DOHH2 (cell line): ENCODE data around the gene CDKAL1.

Experiments
- EZH2phosphoT487 ChIP-seq: fragments of 200-600 bp; sonication (generic); IDR thresholded peaks from 2 replicates; pipeline ENCODE4 v1.6.1; 2017; ENCODE audit warnings: borderline replicate concordance, mild to moderate bottlenecking, antibody characterized with exemption, low read length, moderate library complexity, mixed read lengths
- TF ChIP-seq, protein P1 (sequence below): fragments of 200-600 bp; sonication (generic); IDR thresholded peaks from one replicate; pipeline ENCODE4 v1.5.1; 2014; ENCODE audit warnings: antibody characterized with exemption, mild to moderate bottlenecking, low read depth, low read length; ENCODE audit not compliant: poor library complexity, severe bottlenecking

GRCh38 chr6:20810727-20811108, 276.5 kb downstream of the CDKAL1 start:
- TF ChIP-seq, protein P1, sequence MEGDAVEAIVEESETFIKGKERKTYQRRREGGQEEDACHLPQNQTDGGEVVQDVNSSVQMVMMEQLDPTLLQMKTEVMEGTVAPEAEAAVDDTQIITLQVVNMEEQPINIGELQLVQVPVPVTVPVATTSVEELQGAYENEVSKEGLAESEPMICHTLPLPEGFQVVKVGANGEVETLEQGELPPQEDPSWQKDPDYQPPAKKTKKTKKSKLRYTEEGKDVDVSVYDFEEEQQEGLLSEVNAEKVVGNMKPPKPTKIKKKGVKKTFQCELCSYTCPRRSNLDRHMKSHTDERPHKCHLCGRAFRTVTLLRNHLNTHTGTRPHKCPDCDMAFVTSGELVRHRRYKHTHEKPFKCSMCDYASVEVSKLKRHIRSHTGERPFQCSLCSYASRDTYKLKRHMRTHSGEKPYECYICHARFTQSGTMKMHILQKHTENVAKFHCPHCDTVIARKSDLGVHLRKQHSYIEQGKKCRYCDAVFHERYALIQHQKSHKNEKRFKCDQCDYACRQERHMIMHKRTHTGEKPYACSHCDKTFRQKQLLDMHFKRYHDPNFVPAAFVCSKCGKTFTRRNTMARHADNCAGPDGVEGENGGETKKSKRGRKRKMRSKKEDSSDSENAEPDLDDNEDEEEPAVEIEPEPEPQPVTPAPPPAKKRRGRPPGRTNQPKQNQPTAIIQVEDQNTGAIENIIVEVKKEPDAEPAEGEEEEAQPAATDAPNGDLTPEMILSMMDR = no peak
- TF ChIP-seq EZH2phosphoT487 = no peak
